Measurements from ENCODE around the gene ID2. TPM values are rescaled to one million over a fixed set of nuclear protein-coding genes. Genes with fewer than 3 reads are reported as not detected.

ID2 gene
- total and polyA plus RNA-seq, 2 of the 13 experiments (the other 11 are each of a cell fraction or from before 2014, with no cell fraction given), result 214 to 719 TPM

DNA sequence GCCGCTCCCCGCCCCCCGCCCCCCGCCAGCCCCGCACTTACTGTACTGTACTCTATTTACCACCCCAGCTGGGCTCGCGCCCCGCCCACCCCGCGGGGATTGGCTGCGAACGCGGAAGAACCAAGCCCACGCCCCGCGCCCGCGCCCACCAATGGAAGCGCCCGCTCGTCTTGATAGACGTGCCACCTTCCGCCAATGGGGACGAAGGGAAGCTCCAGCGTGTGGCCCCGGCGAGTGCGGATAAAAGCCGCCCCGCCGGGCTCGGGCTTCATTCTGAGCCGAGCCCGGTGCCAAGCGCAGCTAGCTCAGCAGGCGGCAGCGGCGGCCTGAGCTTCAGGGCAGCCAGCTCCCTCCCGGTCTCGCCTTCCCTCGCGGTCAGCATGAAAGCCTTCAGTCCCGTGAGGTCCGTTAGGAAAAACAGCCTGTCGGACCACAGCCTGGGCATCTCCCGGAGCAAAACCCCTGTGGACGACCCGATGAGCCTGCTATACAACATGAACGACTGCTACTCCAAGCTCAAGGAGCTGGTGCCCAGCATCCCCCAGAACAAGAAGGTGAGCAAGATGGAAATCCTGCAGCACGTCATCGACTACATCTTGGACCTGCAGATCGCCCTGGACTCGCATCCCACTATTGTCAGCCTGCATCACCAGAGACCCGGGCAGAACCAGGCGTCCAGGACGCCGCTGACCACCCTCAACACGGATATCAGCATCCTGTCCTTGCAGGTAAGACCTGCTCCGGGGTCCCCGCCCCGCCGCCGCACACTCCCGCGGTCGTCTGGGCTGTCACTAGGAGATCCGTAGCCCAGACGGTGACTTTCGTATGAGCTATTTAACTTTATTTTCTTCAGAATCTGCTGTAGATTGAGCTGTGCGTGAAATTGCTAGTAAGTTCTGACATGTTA lies at the start of gene ID2 (continued):
- TF ChIP-seq ZNF577 (CRISPR knock-in tag; IDR thresholded peaks at IDR 0.05; ENCODE audit: borderline replicate concordance, low read depth) (no peak), CEBPG (CRISPR knock-in tag; IDR thresholded peaks at IDR 0.05) (peak; percentile 59), GABPB1 (CRISPR knock-in tag; IDR thresholded peaks at IDR 0.05) (peak; percentile 88), THYN1 (CRISPR knock-in tag; IDR thresholded peaks at IDR 0.05; ENCODE audit: borderline replicate concordance, low read depth) (no peak), SP1 (IDR thresholded peaks at IDR 0.05) (0 out of 2 replicates have a peak, but pooled peaks have one; percentile 40), SP1 (CRISPR knock-in tag; IDR thresholded peaks at IDR 0.05) (peak; percentile 96), HOXA5 (CRISPR knock-in tag; IDR thresholded peaks at IDR 0.05) (peak; percentile 99), TCF12 (IDR thresholded peaks at IDR 0.05) (no peak), TCF12 (CRISPR knock-in tag; IDR thresholded peaks at IDR 0.05) (no peak), PCBP2 (optimal IDR thresholded peaks at IDR 0.05; ENCODE audit: low read depth, low read length, poor library complexity, severe bottlenecking) (no peak), ZNF550 (CRISPR knock-in tag; IDR thresholded peaks at IDR 0.05; ENCODE audit: borderline replicate concordance) (no peak; the same call in 1 of the 2 replicates), ZNF709 (CRISPR knock-in tag; IDR thresholded peaks at IDR 0.05) (peak; percentile 95), GTF2F1 (IDR thresholded peaks at IDR 0.05; ENCODE audit: low read length) (peak; percentile 99), SETDB1 (CRISPR knock-in tag; IDR thresholded peaks at IDR 0.05; ENCODE audit: borderline replicate concordance) (no peak), MATR3 (CRISPR knock-in tag; IDR thresholded peaks at IDR 0.05) (no peak), ZNF660 (CRISPR knock-in tag; IDR thresholded peaks at IDR 0.05; ENCODE audit: borderline replicate concordance, low read depth) (no peak)
- TF ChIP-seq, protein P1, sequence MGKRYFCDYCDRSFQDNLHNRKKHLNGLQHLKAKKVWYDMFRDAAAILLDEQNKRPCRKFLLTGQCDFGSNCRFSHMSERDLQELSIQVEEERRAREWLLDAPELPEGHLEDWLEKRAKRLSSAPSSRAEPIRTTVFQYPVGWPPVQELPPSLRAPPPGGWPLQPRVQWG (CRISPR knock-in tag; IDR thresholded peaks at IDR 0.05; ENCODE audit: borderline replicate concordance, low read depth), result no peak
- TF ChIP-seq, protein P2, sequence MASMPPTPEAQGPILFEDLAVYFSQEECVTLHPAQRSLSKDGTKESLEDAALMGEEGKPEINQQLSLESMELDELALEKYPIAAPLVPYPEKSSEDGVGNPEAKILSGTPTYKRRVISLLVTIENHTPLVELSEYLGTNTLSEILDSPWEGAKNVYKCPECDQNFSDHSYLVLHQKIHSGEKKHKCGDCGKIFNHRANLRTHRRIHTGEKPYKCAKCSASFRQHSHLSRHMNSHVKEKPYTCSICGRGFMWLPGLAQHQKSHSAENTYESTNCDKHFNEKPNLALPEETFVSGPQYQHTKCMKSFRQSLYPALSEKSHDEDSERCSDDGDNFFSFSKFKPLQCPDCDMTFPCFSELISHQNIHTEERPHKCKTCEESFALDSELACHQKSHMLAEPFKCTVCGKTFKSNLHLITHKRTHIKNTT (CRISPR knock-in tag; IDR thresholded peaks at IDR 0.05), result no peak
- TF ChIP-seq, protein P3, sequence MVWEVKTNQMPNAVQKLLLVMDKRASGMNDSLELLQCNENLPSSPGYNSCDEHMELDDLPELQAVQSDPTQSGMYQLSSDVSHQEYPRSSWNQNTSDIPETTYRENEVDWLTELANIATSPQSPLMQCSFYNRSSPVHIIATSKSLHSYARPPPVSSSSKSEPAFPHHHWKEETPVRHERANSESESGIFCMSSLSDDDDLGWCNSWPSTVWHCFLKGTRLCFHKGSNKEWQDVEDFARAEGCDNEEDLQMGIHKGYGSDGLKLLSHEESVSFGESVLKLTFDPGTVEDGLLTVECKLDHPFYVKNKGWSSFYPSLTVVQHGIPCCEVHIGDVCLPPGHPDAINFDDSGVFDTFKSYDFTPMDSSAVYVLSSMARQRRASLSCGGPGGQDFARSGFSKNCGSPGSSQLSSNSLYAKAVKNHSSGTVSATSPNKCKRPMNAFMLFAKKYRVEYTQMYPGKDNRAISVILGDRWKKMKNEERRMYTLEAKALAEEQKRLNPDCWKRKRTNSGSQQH (CRISPR knock-in tag; IDR thresholded peaks at IDR 0.05; ENCODE audit: low read depth), result peak; percentile 98
- TF ChIP-seq, protein P4, sequence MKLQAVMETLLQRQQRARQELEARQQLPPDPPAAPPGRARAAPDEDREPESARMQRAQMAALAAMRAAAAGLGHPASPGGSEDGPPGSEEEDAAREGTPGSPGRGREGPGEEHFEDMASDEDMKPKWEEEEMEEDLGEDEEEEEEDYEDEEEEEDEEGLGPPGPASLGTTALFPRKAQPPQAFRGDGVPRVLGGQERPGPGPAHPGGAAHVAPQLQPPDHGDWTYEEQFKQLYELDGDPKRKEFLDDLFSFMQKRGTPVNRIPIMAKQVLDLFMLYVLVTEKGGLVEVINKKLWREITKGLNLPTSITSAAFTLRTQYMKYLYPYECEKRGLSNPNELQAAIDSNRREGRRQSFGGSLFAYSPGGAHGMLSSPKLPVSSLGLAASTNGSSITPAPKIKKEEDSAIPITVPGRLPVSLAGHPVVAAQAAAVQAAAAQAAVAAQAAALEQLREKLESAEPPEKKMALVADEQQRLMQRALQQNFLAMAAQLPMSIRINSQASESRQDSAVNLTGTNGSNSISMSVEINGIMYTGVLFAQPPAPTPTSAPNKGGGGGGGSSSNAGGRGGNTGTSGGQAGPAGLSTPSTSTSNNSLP (IDR thresholded peaks at IDR 0.05; ENCODE audit: low read depth, low read length), result no peak
- TF ChIP-seq, protein P5, sequence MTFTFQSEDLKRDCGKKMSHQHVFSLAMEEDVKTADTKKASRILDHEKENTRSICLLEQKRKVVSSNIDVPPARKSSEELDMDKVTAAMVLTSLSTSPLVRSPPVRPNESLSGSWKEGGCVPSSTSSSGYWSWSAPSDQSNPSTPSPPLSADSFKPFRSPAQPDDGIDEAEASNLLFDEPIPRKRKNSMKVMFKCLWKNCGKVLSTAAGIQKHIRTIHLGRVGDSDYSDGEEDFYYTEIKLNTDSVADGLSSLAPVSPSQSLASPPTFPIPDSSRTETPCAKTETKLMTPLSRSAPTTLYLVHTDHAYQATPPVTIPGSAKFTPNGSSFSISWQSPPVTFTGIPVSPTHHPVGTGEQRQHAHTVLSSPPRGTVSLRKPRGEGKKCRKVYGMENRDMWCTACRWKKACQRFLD (CRISPR knock-in tag; IDR thresholded peaks at IDR 0.05; ENCODE audit: borderline replicate concordance), result peak; percentile 84
- TF ChIP-seq, protein P6, sequence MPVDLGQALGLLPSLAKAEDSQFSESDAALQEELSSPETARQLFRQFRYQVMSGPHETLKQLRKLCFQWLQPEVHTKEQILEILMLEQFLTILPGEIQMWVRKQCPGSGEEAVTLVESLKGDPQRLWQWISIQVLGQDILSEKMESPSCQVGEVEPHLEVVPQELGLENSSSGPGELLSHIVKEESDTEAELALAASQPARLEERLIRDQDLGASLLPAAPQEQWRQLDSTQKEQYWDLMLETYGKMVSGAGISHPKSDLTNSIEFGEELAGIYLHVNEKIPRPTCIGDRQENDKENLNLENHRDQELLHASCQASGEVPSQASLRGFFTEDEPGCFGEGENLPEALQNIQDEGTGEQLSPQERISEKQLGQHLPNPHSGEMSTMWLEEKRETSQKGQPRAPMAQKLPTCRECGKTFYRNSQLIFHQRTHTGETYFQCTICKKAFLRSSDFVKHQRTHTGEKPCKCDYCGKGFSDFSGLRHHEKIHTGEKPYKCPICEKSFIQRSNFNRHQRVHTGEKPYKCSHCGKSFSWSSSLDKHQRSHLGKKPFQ (CRISPR knock-in tag; IDR thresholded peaks at IDR 0.05; ENCODE audit: insufficient replicate concordance), result peak; percentile 30

Data from HepG2 (cell line).